Mesenchymal stem cell (in vitro differentiated cells and primary cell): ENCODE results near the gene MYL6.

ENCODE experiments used
- DNase-seq: peaks from one replicate; pipeline ENCODE4 v3.0.0-alpha.2; 2013
- H2AFZ ChIP-seq: one replicate; pipeline ENCODE4 v1.6.1; 2013; ENCODE audit warnings: low read depth, mild to moderate bottlenecking, control low read depth, inconsistent platforms, low read length, moderate library complexity
- H2AK5ac ChIP-seq: 2 replicates; pipeline ENCODE4 v1.6.1; 2013; ENCODE audit warnings: low read length, moderate library complexity, mild to moderate bottlenecking, inconsistent platforms; ENCODE audit not compliant: severe bottlenecking
- H2BK120ac ChIP-seq: one replicate; pipeline ENCODE4 v1.6.1; 2013; ENCODE audit warnings: low read depth, mild to moderate bottlenecking, inconsistent platforms, low read length, moderate library complexity
- H2BK12ac ChIP-seq, 2 experiments: one replicate each; pipeline ENCODE4 v1.6.1; 2013; ENCODE audit warnings: inconsistent platforms in 2 of 2, low read length in 2 of 2, mild to moderate bottlenecking in 2 of 2, moderate library complexity in 2 of 2, control low read depth in 1 of 2
- H2BK15ac ChIP-seq: one replicate; pipeline ENCODE4 v1.6.1; 2013; ENCODE audit warnings: mild to moderate bottlenecking, low read depth, inconsistent platforms; ENCODE audit not compliant: poor library complexity, severe bottlenecking
- H2BK5ac ChIP-seq: 2 replicates; pipeline ENCODE4 v1.6.1; 2013; ENCODE audit warnings: low read depth, mild to moderate bottlenecking, low read length, control low read depth, inconsistent platforms; ENCODE audit not compliant: poor library complexity, severe bottlenecking
- H3K14ac ChIP-seq, 2 experiments: one replicate each; pipeline ENCODE4 v1.6.1; 2013; ENCODE audit warnings: inconsistent platforms in 2 of 2, low read length in 2 of 2, control low read depth in 1 of 2, mild to moderate bottlenecking in 1 of 2, moderate library complexity in 1 of 2
- H3K18ac ChIP-seq, 2 experiments: one replicate each; pipeline ENCODE4 v1.6.1; 2013; ENCODE audit warnings: inconsistent platforms in 2 of 2, low read length in 2 of 2, control low read depth in 1 of 2, low read depth in 1 of 2, mild to moderate bottlenecking in 1 of 2
- H3K23ac ChIP-seq, 2 experiments: one replicate each; pipeline ENCODE4 v1.6.1; 2013; ENCODE audit warnings: inconsistent platforms in 2 of 2, low read length in 2 of 2, mild to moderate bottlenecking in 2 of 2, moderate library complexity in 2 of 2, control low read depth in 1 of 2
- H3K27ac ChIP-seq: 2 replicates; pipeline ENCODE4 v1.5.1; 2013; ENCODE audit warnings: mild to moderate bottlenecking, moderate library complexity, low read length, control low read depth, inconsistent platforms; ENCODE audit not compliant: poor library complexity, severe bottlenecking
- H3K27me3 ChIP-seq, 2 experiments: 2 replicates each; pipeline versions ENCODE4 v1.6.1 to v1.7.0; 2013; ENCODE audit warnings: low read length in 2 of 2, mild to moderate bottlenecking in 2 of 2, moderate library complexity in 2 of 2, control low read depth in 1 of 2, inconsistent platforms in 1 of 2; ENCODE audit not compliant: control insufficient read depth in 1 of 2, insufficient read depth in 1 of 2
- H3K36me3 ChIP-seq, 2 experiments: 2 replicates each; pipeline versions ENCODE4 v1.6.1 to v1.7.0; 2013; ENCODE audit warnings: low read length in 2 of 2, control low read depth in 1 of 2, inconsistent platforms in 1 of 2, low read depth in 1 of 2, mild to moderate bottlenecking in 1 of 2; ENCODE audit not compliant: insufficient read depth in 2 of 2, control insufficient read depth in 1 of 2
- H3K4ac ChIP-seq, 2 experiments: one replicate each; pipeline ENCODE4 v1.6.1; 2013; ENCODE audit warnings: inconsistent platforms in 2 of 2, low read length in 2 of 2, mild to moderate bottlenecking in 2 of 2, moderate library complexity in 2 of 2, control low read depth in 1 of 2, low read depth in 1 of 2
- H3K4me1 ChIP-seq: 2 replicates; pipeline ENCODE4 v1.6.1; 2013; ENCODE audit warnings: low read depth, low read length, control low read depth; ENCODE audit not compliant: control insufficient read depth, insufficient read depth
- H3K4me2 ChIP-seq: 2 replicates; pipeline ENCODE4 v1.6.1; 2013; ENCODE audit warnings: low read length, mild to moderate bottlenecking, inconsistent platforms; ENCODE audit not compliant: poor library complexity, severe bottlenecking
- H3K4me3 ChIP-seq, 2 experiments: 2 replicates each; pipeline versions ENCODE4 v1.5.1 to v1.7.0; 2013; ENCODE audit warnings: low read length in 2 of 2, mild to moderate bottlenecking in 2 of 2, control low read depth in 1 of 2, low read depth in 1 of 2; ENCODE audit not compliant: insufficient read depth in 1 of 2
- H3K79me1 ChIP-seq: replicated peaks from 2 replicates; pipeline ENCODE4 v1.6.1; 2013; ENCODE audit warnings: mild to moderate bottlenecking, control low read depth, low read length, inconsistent platforms; ENCODE audit not compliant: poor library complexity, severe bottlenecking
- H3K9ac ChIP-seq: 2 replicates; pipeline ENCODE4 v1.7.0; 2013; ENCODE audit warnings: mild to moderate bottlenecking, low read length, moderate library complexity
- H3K9me3 ChIP-seq: 2 replicates; pipeline ENCODE4 v1.7.0; 2013; ENCODE audit warnings: mild to moderate bottlenecking, low read length; ENCODE audit not compliant: control insufficient read depth
- H4K8ac ChIP-seq: one replicate; pipeline ENCODE4 v1.6.1; 2013; ENCODE audit warnings: inconsistent platforms, mild to moderate bottlenecking, low read length, moderate library complexity
- H4K91ac ChIP-seq: one replicate; pipeline ENCODE4 v1.6.1; 2013; ENCODE audit warnings: mild to moderate bottlenecking, low read length, inconsistent platforms
- WGBS: methylation state at CpG from one replicate; pipeline ENCODE4 v1.1.7; 2013; ENCODE audit warnings: mixed read lengths; 5-methylcytosine and 5-hydroxymethylcytosine counted together

MYL6 gene

GRCh38 chr12:56158926-56159461, 835 bp downstream of the MYL6 start:
- Histone ChIP-seq H3K79me1 (peaks cover 11% of the 10 kb centered on the region), H3K27me3 (no peaks in the 10 kb centered on the region), H2BK12ac (no peak overlapping the region), H2BK5ac (peak overlapping the region; percentile 39), H3K18ac (peak overlapping the region in 1 of 2 experiments; percentile 28), H3K4me3 (peak overlapping the region; percentile 83 to 95), H2AFZ (no peak overlapping the region), H2BK120ac (no peak overlapping the region), H4K91ac (no peak overlapping the region), H3K9ac (peak overlapping the region; percentile 99), H3K27ac (peak overlapping the region; percentile 97), H4K8ac (no peak overlapping the region), H2AK5ac (peak overlapping the region; percentile 81), H3K4ac (peak overlapping the region; percentile 39 to 55), H3K23ac (no peak overlapping the region), H2BK15ac (no peak overlapping the region), H3K36me3 (peaks cover 53 to 66% of the 10 kb centered on the region in 2 experiments), H3K4me2 (peak overlapping the region; percentile 79), H3K4me1 (peaks cover 20% of the 10 kb centered on the region), H3K9me3 (no peaks in the 10 kb centered on the region), H3K14ac (peak overlapping the region in 1 of 2 experiments; percentile 64)
- whole genome bisulfite sequencing = under 1% methylated on average over 5 of the region's 6 CpGs
- peak; percentile 72 for DNase-seq

GRCh38 chr12:56159482-56160192, 1.5 kb downstream of the MYL6 start:
- Histone ChIP-seq H3K27me3 (no peaks in the 10 kb centered on the region), H3K4me3 (peak overlapping the region; percentile 83 to 95), H3K14ac (peak overlapping the region in 1 of 2 experiments; percentile 26), H3K9ac (peak overlapping the region; percentile 99), H2BK120ac (no peak overlapping the region), H3K4ac (no peak overlapping the region), H3K27ac (peak overlapping the region; percentile 97), H2BK15ac (no peak overlapping the region), H2AFZ (no peak overlapping the region), H3K79me1 (peaks cover 5% of the 10 kb centered on the region), H2BK5ac (no peak overlapping the region), H3K36me3 (peaks cover 57 to 66% of the 10 kb centered on the region in 2 experiments), H3K9me3 (no peaks in the 10 kb centered on the region), H3K4me1 (peaks cover 23% of the 10 kb centered on the region), H2AK5ac (peak overlapping the region; percentile 17), H4K8ac (no peak overlapping the region), H2BK12ac (no peak overlapping the region), H3K23ac (no peak overlapping the region), H3K18ac (no peak overlapping the region), H3K4me2 (peak overlapping the region; percentile 79), H4K91ac (no peak overlapping the region)
- WGBS = 61% methylated on average over 8 of the region's 8 CpGs
- no peak for DNase-seq

DNA sequence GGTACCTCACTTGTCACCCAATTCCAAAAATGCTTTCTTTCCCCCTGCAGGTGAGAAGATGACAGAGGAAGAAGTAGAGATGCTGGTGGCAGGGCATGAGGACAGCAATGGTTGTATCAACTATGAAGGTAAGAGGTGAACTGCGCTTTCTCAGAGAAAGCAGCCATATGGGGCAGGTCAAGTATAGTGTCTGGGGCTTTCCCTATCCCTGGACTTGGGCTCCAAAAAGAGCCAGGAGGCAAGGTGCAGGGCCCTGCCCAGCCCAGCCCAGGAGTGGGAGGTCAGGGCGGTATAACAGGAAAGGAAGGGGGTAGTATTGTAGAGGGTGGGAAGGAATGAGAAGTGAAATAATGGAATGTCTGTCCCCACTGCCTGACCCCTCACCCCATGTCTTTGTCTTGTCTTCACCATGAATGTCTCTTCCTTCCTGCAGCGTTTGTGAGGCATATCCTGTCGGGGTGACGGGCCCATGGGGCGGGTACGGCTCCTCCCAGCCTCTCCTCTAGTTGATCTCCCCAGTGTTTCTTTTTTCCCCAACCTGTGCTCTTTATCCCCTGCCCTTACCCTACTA, 2.1 kb downstream of the MYL6 start:
- no peak overlapping the region for H2BK15ac ChIP-seq
- no peaks in the 10 kb centered on the region for H3K9me3 ChIP-seq
- no peak overlapping the region for H2BK12ac ChIP-seq
- H2AFZ ChIP-seq = no peak overlapping the region
- H2AK5ac ChIP-seq = peak overlapping the region; percentile 17
- peak overlapping the region; percentile 79 for H3K4me2 ChIP-seq
- H3K36me3 ChIP-seq = peaks cover 61 to 65% of the 10 kb centered on the region in 2 experiments
- H4K91ac ChIP-seq = no peak overlapping the region
- peak; percentile 43 for DNase-seq
- H4K8ac ChIP-seq = no peak overlapping the region
- peak overlapping the region; percentile 58 to 95 for H3K4me3 ChIP-seq
- peak overlapping the region in 1 of 2 experiments; percentile 54 for H3K23ac ChIP-seq
- H2BK120ac ChIP-seq = no peak overlapping the region
- H2BK5ac ChIP-seq = no peak overlapping the region
- no peaks in the 10 kb centered on the region for H3K27me3 ChIP-seq
- H3K79me1 ChIP-seq = peaks cover 3% of the 10 kb centered on the region
- peak overlapping the region in 1 of 2 experiments; percentile 5 for H3K18ac ChIP-seq
- H3K4ac ChIP-seq = peak overlapping the region in 1 of 2 experiments; percentile 37
- 22% methylated on average over 5 of the region's 7 CpGs for WGBS
- H3K4me1 ChIP-seq = peaks cover 24% of the 10 kb centered on the region
- peak overlapping the region; percentile 97 for H3K27ac ChIP-seq
- H3K14ac ChIP-seq = peak overlapping the region in 1 of 2 experiments; percentile 26
- H3K9ac ChIP-seq = peak overlapping the region; percentile 99
